MG63 (cell line): Measurements from ENCODE around the gene GIPC2. TPM values are rescaled to one million over a fixed set of nuclear protein-coding genes. Genes with fewer than 3 reads are reported as not detected.
"Not testable (repeated sequence)": the region's sequence is repeated elsewhere in the genome, so short reads cannot be mapped to it uniquely, and the experiment has no call there.

Experiments used
- DNase-seq: peaks from one replicate; pipeline ENCODE4 v3.0.0-alpha.2; 2020
- H3K27me3 ChIP-seq: fragments of 250-450 bp; sonication (Bioruptor Pico); 2 replicates; pipeline ENCODE4 v1.5.1; 2020; ENCODE audit warnings: mild to moderate bottlenecking, moderate library complexity
- H3K36me3 ChIP-seq: fragments of 250-450 bp; sonication (Bioruptor Pico); 2 replicates; pipeline ENCODE4 v1.5.1; 2020; ENCODE audit warnings: mild to moderate bottlenecking, moderate library complexity
- H3K4me3 ChIP-seq: fragments of 250-450 bp; sonication (Bioruptor Pico); 2 replicates; pipeline ENCODE4 v1.5.1; 2020; ENCODE audit warnings: mild to moderate bottlenecking, moderate library complexity
- H3K9me3 ChIP-seq: fragments of 250-450 bp; sonication (Bioruptor Pico); 2 replicates; pipeline ENCODE4 v1.5.1; 2020; ENCODE audit warnings: mild to moderate bottlenecking, moderate library complexity
- total RNA-seq: library from RNA; depleted of rRNA; stranded (reverse); fragments of >200 nt; shearing (Covaris generic); gene quantifications from 2 replicates; pipeline ENCODE4 v1.2.3, GENCODE V29; 2014; ENCODE audit warnings: low replicate concordance

The GIPC2 gene
- total RNA-seq, 1 experiment from 2014 or later = 0.10 TPM

DNA sequence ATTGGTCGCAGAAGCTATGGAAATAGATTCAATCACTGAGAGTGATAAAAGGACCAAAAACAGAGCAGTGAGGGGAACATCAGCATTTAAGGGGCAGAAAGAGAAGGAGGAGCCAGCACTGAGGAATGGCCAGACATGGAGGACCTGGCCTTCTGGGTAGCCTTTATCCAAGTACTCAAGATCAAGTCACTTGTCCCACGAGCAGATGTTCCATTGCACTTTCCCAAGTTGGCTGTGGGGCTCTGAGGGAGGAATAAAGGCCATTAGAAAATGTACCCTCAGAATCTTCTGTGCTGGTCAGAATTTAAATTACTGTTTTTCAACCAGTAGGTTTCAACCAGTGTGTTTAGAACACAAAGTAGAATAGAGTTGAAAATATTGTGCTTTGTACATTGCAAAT, 55.3 kb downstream of the GIPC2 start:
- no peak for DNase-seq
- Histone ChIP-seq H3K36me3 (no peaks in the 10 kb centered on the region; the same call in 1 of the 2 replicates), H3K4me3 (no peak overlapping the region), H3K27me3 (no peaks in the 10 kb centered on the region), H3K9me3 (0 out of 2 replicates have a peak, but pooled peaks cover 2% of the 10 kb centered on the region)

GRCh38 chr1:78101514-78101913, 55.7 kb downstream of the GIPC2 start:
- peak; percentile 83 for DNase-seq
- Histone ChIP-seq H3K9me3 (0 out of 2 replicates have a peak, but pooled peaks cover 2% of the 10 kb centered on the region), H3K36me3 (no peaks in the 10 kb centered on the region; the same call in 1 of the 2 replicates), H3K4me3 (no peak overlapping the region), H3K27me3 (no peaks in the 10 kb centered on the region)

- H3K27me3 ChIP-seq = no peaks in the 10 kb centered on the region
- DNase-seq = peak; percentile 59
- 0 out of 2 replicates have a peak, but pooled peaks cover 2% of the 10 kb centered on the region for H3K9me3 ChIP-seq
- H3K36me3 ChIP-seq = no peaks in the 10 kb centered on the region; the same call in 1 of the 2 replicates
- no peak overlapping the region; the same call in 1 of the 2 replicates for H3K4me3 ChIP-seq
Measured at GRCh38 chr1:78102082-78102481, 56.3 kb downstream of the GIPC2 start.

- H3K9me3 ChIP-seq = 0 out of 2 replicates have a peak, but pooled peaks cover 2% of the 10 kb centered on the region
- no peak overlapping the region for H3K4me3 ChIP-seq
- DNase-seq = no peak
- no peaks in the 10 kb centered on the region for H3K27me3 ChIP-seq
- H3K36me3 ChIP-seq = no peaks in the 10 kb centered on the region; the same call in 1 of the 2 replicates
Measured at GRCh38 chr1:78102916-78103315, 57.1 kb downstream of the GIPC2 start.

- DNase-seq = peak; percentile 34
- H3K9me3 ChIP-seq = 0 out of 2 replicates have a peak, but pooled peaks cover 2% of the 10 kb centered on the region
- H3K36me3 ChIP-seq = no peaks in the 10 kb centered on the region; the same call in 1 of the 2 replicates
- H3K4me3 ChIP-seq = no peak overlapping the region
- no peaks in the 10 kb centered on the region for H3K27me3 ChIP-seq
Measured at GRCh38 chr1:78104322-78104721, 58.6 kb downstream of the GIPC2 start.

DNA sequence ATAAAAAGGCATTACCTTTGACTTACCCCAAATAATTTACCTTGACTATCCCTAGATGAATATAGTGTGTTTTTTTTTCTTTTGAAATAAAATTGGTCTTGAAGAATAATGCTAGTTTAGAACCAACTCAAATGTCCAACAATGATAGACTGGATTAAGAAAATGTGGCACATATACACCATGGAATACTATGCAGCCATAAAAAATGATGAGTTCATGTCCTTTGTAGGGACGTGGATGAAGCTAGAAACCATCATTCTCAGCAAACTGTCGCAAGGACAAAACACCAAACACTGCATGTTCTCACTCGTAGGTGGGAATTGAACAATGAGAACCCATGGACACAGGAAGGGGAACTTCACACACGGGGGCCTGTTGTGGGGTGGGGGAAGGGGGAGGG, 63.9 kb downstream of the GIPC2 start:
- H3K4me3 ChIP-seq, H3K27me3 ChIP-seq, H3K9me3 ChIP-seq, H3K36me3 ChIP-seq, DNase-seq: not testable (repeated sequence)

- DNase-seq = no peak
- no peak overlapping the region for H3K4me3 ChIP-seq
Measured at GRCh38 chr1:78113156-78113916, 67.6 kb downstream of the GIPC2 start.

DNA sequence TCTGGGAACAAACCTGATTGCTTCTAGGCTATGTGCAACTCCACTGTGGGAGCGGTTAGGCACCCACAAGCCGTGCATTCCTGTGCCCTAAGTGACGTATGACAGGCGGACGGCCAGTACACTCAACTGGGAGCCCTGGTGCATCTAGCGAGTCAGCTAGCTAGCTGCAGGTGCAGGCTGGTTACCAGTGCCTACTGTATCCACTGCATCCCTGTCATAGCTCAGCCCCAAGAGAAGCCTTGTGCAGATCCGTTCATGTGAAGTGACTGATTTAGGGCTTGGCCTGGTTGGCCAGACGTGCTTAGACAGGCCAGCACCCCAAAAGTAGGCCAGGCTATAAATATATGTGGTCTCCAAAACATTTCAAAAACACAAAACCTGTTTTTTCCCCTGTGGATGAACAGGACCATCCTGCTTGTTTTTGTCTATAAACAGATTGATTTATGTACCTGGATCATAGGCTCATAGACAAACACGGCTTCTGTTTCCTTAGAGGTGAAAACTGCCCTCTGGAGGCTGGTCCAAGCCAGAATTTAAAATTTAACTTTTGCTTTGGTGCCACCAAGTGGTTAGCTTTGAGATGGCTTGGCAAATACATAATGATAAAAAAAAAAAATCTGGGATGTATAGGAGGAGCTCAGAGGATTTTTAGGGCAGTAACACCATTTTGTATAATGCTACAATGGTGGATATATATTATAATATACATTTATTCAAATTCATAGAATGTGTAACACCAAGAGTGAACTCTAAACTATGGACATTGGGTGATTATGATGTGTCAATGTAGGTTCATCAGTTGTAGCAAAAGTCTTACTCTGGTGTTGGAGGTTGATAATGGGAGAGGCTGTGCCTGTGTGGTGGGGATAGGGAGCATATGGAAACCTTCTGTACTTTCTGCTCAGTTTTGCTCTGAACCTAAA, 68.5 kb downstream of the GIPC2 start:
- no peaks in the 10 kb centered on the region for H3K36me3 ChIP-seq
- no peaks in the 10 kb centered on the region for H3K9me3 ChIP-seq
- H3K27me3 ChIP-seq = no peaks in the 10 kb centered on the region
- peak; percentile 34 for DNase-seq
- no peak overlapping the region for H3K4me3 ChIP-seq

More at GRCh38 chr1:78113156-78113916, 67.6 kb downstream of the GIPC2 start:
- Histone ChIP-seq H3K36me3 (no peaks in the 10 kb centered on the region), H3K9me3 (no peaks in the 10 kb centered on the region), H3K27me3 (no peaks in the 10 kb centered on the region)

- not testable (repeated sequence) for H3K36me3 ChIP-seq, H3K4me3 ChIP-seq, DNase-seq, H3K9me3 ChIP-seq, H3K27me3 ChIP-seq
Measured at GRCh38 chr1:78120485-78120884, 74.7 kb downstream of the GIPC2 start.

- DNase-seq = no peak
- no peak overlapping the region for H3K4me3 ChIP-seq
- H3K27me3 ChIP-seq = no peaks in the 10 kb centered on the region
- H3K36me3 ChIP-seq = no peaks in the 10 kb centered on the region
- H3K9me3 ChIP-seq = no peaks in the 10 kb centered on the region
Measured at GRCh38 chr1:78121710-78122109, 75.9 kb downstream of the GIPC2 start.

- no peak overlapping the region for H3K4me3 ChIP-seq
- H3K9me3 ChIP-seq = no peaks in the 10 kb centered on the region
- no peaks in the 10 kb centered on the region for H3K27me3 ChIP-seq
- no peaks in the 10 kb centered on the region for H3K36me3 ChIP-seq
- DNase-seq = no peak
Measured at GRCh38 chr1:78122389-78122788, 76.6 kb downstream of the GIPC2 start.

DNA sequence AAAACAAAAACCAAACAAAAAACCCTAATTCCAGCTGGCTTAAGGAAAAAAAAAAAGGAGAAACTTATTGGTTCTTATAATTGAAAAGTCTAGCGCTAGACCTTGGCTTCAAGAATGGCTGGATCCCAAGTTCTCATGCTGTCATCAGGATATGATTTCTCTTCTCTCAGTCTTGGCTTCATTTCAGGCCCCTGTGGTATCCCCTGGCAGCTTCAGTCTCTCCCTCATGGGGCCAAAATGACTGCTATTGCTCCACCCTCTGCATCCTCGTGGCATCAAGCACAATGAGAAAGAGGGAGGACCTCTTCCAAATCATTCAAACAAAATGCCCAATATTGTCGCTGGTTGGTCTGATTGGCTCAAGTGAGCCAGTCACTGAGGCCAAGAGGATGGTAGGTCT, 80.7 kb downstream of the GIPC2 start:
- H3K4me3 ChIP-seq = no peak overlapping the region
- H3K9me3 ChIP-seq = no peaks in the 10 kb centered on the region
- H3K36me3 ChIP-seq = no peaks in the 10 kb centered on the region
- no peaks in the 10 kb centered on the region for H3K27me3 ChIP-seq
- DNase-seq = peak; percentile 47

DNA sequence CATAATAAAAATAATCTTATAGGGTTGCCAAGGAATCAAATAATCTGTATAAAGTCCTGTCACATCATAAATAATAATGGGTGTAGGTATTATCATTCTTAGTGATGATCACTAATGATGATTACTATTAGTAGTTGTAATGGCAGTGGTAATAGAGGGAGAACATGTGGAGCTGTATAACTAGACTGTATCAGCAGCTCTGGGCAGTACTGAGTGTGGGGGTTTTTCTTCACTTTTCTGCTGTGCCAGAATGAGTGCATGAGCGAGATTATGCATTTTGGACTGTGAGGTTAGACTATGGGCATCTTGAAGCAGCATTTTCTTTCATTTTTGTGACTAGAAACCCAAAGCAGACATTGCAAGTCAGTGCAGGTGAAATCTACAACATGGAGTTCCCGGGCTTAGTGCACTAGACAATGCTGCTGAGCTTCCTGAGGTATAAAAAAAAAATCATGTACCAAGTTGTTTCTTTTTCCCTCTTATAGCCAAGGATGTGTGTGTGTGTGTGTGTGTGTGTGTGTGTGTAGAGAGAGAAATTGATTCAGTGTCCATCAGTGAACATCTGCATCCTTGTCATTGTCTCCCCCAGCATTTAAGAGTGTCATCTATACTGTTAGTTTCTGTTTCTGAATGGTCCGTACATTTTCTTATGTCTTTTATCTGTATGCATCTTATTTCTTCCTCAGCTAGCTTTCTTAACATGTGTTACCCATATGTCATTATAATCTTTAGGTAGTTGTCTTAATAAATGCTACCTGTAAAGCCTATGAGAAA, 86.6 kb downstream of the GIPC2 start:
- no peaks in the 10 kb centered on the region for H3K27me3 ChIP-seq
- no peak for DNase-seq
- H3K4me3 ChIP-seq = no peak overlapping the region
- no peaks in the 10 kb centered on the region for H3K9me3 ChIP-seq
- no peaks in the 10 kb centered on the region for H3K36me3 ChIP-seq

DNA sequence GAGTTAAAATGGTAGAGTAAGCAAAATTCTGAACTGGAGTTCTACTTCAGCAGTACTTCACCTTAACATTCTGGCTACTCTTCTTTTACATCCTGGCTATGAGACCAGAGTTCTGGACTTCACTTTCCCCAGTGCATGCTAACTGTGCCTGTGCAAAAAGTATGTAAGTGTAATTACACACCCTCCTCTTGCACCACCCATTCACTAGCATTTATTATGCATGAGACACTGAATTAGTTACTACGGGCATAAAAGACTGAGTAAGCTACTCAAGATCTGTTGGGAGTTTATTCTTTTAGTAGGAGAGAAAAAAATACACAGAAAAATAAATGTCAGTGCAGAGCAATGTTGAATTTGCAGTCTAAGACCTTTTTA, 87.2 kb downstream of the GIPC2 start:
- no peak for DNase-seq
- Histone ChIP-seq H3K27me3 (no peaks in the 10 kb centered on the region), H3K9me3 (no peaks in the 10 kb centered on the region), H3K4me3 (no peak overlapping the region), H3K36me3 (no peaks in the 10 kb centered on the region)

DNA sequence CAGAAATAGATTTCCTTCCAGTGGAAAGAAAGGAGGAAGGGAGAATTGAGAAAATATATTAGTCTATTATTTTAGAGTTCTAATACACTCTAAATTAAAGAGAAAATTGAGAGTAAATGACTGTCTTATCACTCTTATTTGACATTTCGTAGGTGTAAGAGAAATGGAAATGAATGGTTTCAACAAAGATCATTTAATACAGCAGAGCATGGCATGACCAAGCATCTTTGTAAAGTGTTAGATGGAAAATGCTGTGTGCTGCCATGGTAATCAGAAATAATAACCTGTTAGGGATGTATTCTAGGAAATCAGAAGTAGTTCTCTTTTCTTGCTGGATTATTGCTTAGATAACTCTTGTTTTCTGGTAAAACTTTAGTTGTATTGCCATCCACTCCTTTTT, 90.9 kb downstream of the GIPC2 start:
- DNase-seq = no peak
- Histone ChIP-seq H3K4me3 (no peak overlapping the region), H3K27me3 (no peaks in the 10 kb centered on the region)

DNA sequence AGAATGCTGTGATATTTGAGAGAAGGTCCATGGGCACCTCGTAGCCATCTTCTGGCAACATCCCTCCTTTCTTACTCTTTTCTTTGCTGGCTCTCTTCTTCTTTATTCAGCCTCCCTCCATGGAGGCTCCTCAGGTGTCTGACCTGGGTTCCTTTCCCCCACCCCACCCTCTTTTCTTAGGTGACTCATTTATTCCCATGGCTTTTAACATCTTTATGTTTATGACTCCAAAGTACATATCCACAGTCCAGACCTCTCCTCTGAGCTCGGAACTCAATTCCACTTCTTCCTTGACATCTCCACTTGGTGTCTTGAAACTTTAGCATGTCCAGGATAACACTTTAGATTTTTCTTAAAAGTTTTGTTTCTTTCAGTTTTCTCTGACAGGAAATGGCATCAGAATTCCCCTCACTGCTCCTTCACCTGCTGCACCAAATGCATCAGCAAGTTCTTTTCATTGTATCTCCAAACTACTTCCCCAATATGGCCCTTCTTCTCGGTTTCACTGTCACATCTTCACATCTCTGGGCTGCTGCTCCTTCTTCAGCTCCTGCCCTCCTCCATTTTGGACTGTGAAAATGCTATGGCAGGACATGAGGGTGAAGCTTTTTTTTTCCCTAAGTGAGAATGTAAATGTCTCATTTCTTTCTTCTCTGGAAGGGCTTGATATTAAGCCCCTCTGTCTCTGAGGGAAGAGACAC, 95.9 kb downstream of the GIPC2 start:
- no peaks in the 10 kb centered on the region for H3K36me3 ChIP-seq
- H3K4me3 ChIP-seq = no peak overlapping the region
- DNase-seq = no peak
- no peaks in the 10 kb centered on the region for H3K27me3 ChIP-seq
- H3K9me3 ChIP-seq = no peaks in the 10 kb centered on the region

More for the DNA sequence above, 90.9 kb downstream of the GIPC2 start:
- H3K9me3 ChIP-seq = no peaks in the 10 kb centered on the region
- H3K36me3 ChIP-seq = no peaks in the 10 kb centered on the region
